ENCODE data around the gene ST14. TPM values are rescaled to one million over a fixed set of nuclear protein-coding genes. Genes with fewer than 3 reads are reported as not detected.

ST14 gene
- total RNA-seq, 1 experiment from 2014 or later, result 141 TPM

DNA sequence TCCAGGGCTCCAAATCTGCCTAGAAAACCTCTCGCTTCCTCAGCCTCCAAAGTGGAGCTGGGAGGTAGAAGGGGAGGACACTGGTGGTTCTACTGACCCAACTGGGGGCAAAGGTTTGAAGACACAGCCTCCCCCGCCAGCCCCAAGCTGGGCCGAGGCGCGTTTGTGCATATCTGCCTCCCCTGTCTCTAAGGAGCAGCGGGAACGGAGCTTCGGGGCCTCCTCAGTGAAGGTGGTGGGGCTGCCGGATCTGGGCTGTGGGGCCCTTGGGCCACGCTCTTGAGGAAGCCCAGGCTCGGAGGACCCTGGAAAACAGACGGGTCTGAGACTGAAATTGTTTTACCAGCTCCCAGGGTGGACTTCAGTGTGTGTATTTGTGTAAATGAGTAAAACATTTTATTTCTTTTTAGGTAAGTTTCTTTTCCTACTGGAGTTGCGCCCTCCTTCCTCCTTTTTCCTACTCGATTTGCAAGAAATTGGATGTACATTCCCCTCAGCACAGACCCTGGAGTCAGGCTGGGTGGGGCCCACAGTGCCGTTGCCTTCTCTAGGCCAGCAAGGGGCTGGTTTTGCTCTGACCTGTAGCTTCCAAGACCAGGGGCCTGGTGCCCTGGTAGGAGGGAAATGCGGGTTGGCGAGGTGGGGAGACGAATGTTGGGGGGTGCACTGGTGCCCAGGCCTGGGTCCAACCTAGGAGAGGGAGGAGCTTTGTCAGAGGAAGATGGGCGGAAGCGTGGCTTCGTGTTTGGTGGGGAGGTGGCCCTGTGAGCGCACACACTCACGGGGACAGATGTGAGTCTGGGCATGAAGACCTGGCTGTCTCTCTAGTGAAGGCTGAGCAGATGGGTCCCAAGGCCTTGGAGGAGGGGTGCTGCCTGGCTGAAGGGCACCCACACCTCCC is 50.6 kb downstream of the ST14 start:
- TF ChIP-seq, protein P1, sequence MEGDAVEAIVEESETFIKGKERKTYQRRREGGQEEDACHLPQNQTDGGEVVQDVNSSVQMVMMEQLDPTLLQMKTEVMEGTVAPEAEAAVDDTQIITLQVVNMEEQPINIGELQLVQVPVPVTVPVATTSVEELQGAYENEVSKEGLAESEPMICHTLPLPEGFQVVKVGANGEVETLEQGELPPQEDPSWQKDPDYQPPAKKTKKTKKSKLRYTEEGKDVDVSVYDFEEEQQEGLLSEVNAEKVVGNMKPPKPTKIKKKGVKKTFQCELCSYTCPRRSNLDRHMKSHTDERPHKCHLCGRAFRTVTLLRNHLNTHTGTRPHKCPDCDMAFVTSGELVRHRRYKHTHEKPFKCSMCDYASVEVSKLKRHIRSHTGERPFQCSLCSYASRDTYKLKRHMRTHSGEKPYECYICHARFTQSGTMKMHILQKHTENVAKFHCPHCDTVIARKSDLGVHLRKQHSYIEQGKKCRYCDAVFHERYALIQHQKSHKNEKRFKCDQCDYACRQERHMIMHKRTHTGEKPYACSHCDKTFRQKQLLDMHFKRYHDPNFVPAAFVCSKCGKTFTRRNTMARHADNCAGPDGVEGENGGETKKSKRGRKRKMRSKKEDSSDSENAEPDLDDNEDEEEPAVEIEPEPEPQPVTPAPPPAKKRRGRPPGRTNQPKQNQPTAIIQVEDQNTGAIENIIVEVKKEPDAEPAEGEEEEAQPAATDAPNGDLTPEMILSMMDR (conservative IDR thresholded peaks at IDR 0.05), result no peak
- no peak for TF ChIP-seq EZH2 (IDR thresholded peaks at IDR 0.05; ENCODE audit: low read depth)
- Histone ChIP-seq H3K9me2 (ENCODE audit: insufficient read depth) (no peaks in the 10 kb centered on the region), H3K4me2 (no peak overlapping the region), H3K79me2 (ENCODE audit: low read depth) (no peaks in the 10 kb centered on the region), H3K36me3 (ENCODE audit: low read depth) (no peaks in the 10 kb centered on the region; the same call in 1 of the 2 replicates), H3K27me3 (ENCODE audit: insufficient read depth, low read depth) (no peaks in the 10 kb centered on the region), H2AFZ (no peak overlapping the region), H3F3A (ENCODE audit: insufficient read depth, low read depth) (peaks cover 7% of the 10 kb centered on the region; the same call in 1 of the 2 replicates), H3K9me3 (ENCODE audit: insufficient read depth, low read depth) (no peaks in the 10 kb centered on the region), H3K27ac (no peak overlapping the region), H3K4me1 (replicated peaks; ENCODE audit: insufficient read depth) (no peaks in the 10 kb centered on the region), H3K4me3 (no peak overlapping the region), H4K20me1 (ENCODE audit: insufficient read depth) (no peaks in the 10 kb centered on the region; the same call in none of the 2 replicates)
- ChIA-PET POLR2A (ENCODE audit: unreplicated experiment) (no interaction called here), CTCF (no interaction called here)
- intact Hi-C loops (cut with micrococcal nuclease; ENCODE audit: unreplicated experiment), result loop anchor here (10.0 kb wide), 1 partner anchor 685 kb away; no protein-coding TSS in a partner anchor
- TSS peak; percentile 50 for BruUV-seq (replicated peaks)
- DNase-seq, result no peak

DNA sequence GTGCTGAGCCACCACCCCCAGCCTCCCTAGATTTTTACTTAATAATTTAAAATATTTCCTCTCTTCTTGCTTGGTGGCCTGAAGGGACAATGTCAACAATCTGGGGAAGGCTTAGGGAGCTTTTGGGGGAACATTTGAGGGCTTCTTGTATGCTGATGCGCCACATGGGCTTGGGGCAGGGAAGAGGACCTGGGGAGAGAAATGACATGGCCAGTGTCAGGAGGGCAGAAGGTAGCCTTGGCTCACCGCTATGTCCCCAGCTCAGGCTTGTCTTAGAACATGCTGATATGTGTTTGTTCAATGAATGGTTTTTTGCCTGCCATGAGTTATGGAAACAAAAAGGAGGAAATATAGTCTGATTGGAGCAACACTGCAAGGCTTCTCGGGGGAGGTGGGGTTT is 51.6 kb downstream of the ST14 start:
- ChIA-PET CTCF (interaction anchor here (0.6 kb wide), 1 partner anchor 344 kb away, joined by 4 read pairs; no protein-coding TSS in a partner anchor), POLR2A (ENCODE audit: unreplicated experiment) (no interaction called here)
- intact Hi-C loops (cut with micrococcal nuclease; ENCODE audit: unreplicated experiment), result loop anchor here (10.0 kb wide), 1 partner anchor 684 kb away; no protein-coding TSS in a partner anchor
- no peak for DNase-seq
- peaks cover 7% of the 10 kb centered on the region; the same call in 1 of the 2 replicates for H3F3A ChIP-seq (ENCODE audit: insufficient read depth, low read depth)
- H3K4me1 ChIP-seq (replicated peaks; ENCODE audit: insufficient read depth), result no peaks in the 10 kb centered on the region
- no peaks in the 10 kb centered on the region for H3K9me2 ChIP-seq (ENCODE audit: insufficient read depth)
- no peak overlapping the region for H3K4me2 ChIP-seq
- H4K20me1 ChIP-seq (ENCODE audit: insufficient read depth), result peaks cover 4% of the 10 kb centered on the region
- no peak overlapping the region for H3K4me3 ChIP-seq
- no peaks in the 10 kb centered on the region for H3K27me3 ChIP-seq (ENCODE audit: insufficient read depth, low read depth)
- no peak for TF ChIP-seq EZH2 (IDR thresholded peaks at IDR 0.05; ENCODE audit: low read depth)
- TF ChIP-seq, protein P1 (conservative IDR thresholded peaks at IDR 0.05), result no peak
- no TSS peak for BruUV-seq (replicated peaks)
- H3K36me3 ChIP-seq (ENCODE audit: low read depth), result no peaks in the 10 kb centered on the region; the same call in 1 of the 2 replicates
- no peak overlapping the region for H2AFZ ChIP-seq
- no peaks in the 10 kb centered on the region for H3K79me2 ChIP-seq (ENCODE audit: low read depth)
- H3K27ac ChIP-seq, result no peak overlapping the region
- no peaks in the 10 kb centered on the region for H3K9me3 ChIP-seq (ENCODE audit: insufficient read depth, low read depth)

DNA sequence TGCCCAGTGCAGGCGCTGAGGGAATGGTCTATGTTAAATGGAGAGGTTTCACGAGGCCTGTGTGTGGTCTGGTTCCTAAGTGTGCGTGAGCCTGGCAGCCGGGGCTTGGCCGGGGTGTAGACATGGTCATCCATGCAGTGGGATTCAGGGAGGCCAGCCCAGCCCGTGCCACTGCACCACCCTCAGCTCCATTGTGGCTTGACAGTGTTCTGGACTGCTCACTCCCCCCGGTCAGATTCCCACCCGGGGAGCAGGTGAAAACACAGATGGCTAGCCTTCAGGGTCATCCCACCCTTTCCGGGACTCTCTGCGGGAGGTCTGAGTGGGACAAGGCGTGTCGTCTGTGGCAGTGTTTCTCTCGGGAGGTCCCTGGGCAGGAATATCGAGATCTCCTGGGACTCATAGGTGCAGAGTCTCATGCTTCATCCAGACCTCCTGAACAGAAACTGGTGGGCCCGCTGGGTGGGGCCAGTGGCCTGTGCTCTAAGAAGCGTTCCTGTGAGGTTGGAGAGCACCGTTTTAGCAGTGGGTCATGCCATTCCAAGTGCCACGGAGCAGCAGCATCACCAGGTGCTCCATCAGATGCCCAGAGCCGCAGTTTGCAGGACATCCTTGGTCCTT is 52.3 kb downstream of the ST14 start:
- intact Hi-C loops (cut with micrococcal nuclease; ENCODE audit: unreplicated experiment), result loop anchor here (10.0 kb wide), 1 partner anchor 683 kb away; no protein-coding TSS in a partner anchor
- DNase-seq, result no peak
- Histone ChIP-seq H2AFZ (no peak overlapping the region), H3K9me2 (ENCODE audit: insufficient read depth) (no peaks in the 10 kb centered on the region), H3K9me3 (ENCODE audit: insufficient read depth, low read depth) (no peaks in the 10 kb centered on the region), H3K4me1 (replicated peaks; ENCODE audit: insufficient read depth) (no peaks in the 10 kb centered on the region), H3K36me3 (ENCODE audit: low read depth) (no peaks in the 10 kb centered on the region; the same call in 1 of the 2 replicates), H3K4me3 (no peak overlapping the region), H3F3A (ENCODE audit: insufficient read depth, low read depth) (peaks cover 7% of the 10 kb centered on the region; the same call in 1 of the 2 replicates), H3K79me2 (ENCODE audit: low read depth) (no peaks in the 10 kb centered on the region), H3K27me3 (ENCODE audit: insufficient read depth, low read depth) (no peaks in the 10 kb centered on the region), H3K27ac (no peak overlapping the region), H4K20me1 (ENCODE audit: insufficient read depth) (peaks cover 4% of the 10 kb centered on the region), H3K4me2 (no peak overlapping the region)
- no TSS peak for BruUV-seq (replicated peaks)
- TF ChIP-seq EZH2 (IDR thresholded peaks at IDR 0.05; ENCODE audit: low read depth), result no peak
- TF ChIP-seq, protein P1 (conservative IDR thresholded peaks at IDR 0.05), result no peak
- CTCF ChIA-PET, result no interaction called here
- POLR2A ChIA-PET (ENCODE audit: unreplicated experiment), result no interaction called here
